HG03064 (cell line): Measurements from ENCODE around the gene RNU6-1.

Source experiments
- ATAC-seq: cut with Tn5 transposase; IDR thresholded peaks from one replicate; pipeline ENCODE4 v1.9.1; 2021; ENCODE audit warnings: low read depth; ENCODE audit not compliant: unreplicated experiment

Gene RNU6-1

GRCh38 chr15:67839929-67840748 lies at the start of gene RNU6-1:
Gene RNU6-1, minus strand, starts transcription at chr15:67840045.
- ATAC-seq, result peak; percentile 74

- ATAC-seq, result no peak
These were observed 47.9 kb upstream of the RNU6-1 start for GRCh38 chr15:67887776-67888175.

GRCh38 chr15:67885861-67886260 lies 46.0 kb upstream of the RNU6-1 start:
- no peak for ATAC-seq

- no peak for ATAC-seq
These were observed 45.3 kb upstream of the RNU6-1 start for GRCh38 chr15:67885175-67885523.

- no peak for ATAC-seq
These were observed 44.8 kb upstream of the RNU6-1 start for GRCh38 chr15:67884514-67885174.

GRCh38 chr15:67884009-67884408 lies 44.2 kb upstream of the RNU6-1 start:
- ATAC-seq, result no peak

GRCh38 chr15:67883234-67883773 lies 43.5 kb upstream of the RNU6-1 start:
- no peak for ATAC-seq

- ATAC-seq, result no peak
These were observed 42.8 kb upstream of the RNU6-1 start for GRCh38 chr15:67882487-67883233.

GRCh38 chr15:67880651-67881182 lies 40.9 kb upstream of the RNU6-1 start:
- no peak for ATAC-seq

- ATAC-seq, result no peak
These were observed 39.7 kb upstream of the RNU6-1 start for GRCh38 chr15:67879440-67880129.

- no peak for ATAC-seq
These were observed 38.9 kb upstream of the RNU6-1 start for GRCh38 chr15:67878712-67879206.

GRCh38 chr15:67873777-67874176 lies 33.9 kb upstream of the RNU6-1 start:
- no peak for ATAC-seq

- no peak for ATAC-seq
These were observed 31.1 kb upstream of the RNU6-1 start for GRCh38 chr15:67870868-67871408.

- ATAC-seq, result no peak
These were observed 29.9 kb upstream of the RNU6-1 start for GRCh38 chr15:67869701-67870100.

GRCh38 chr15:67865766-67866165 lies 25.9 kb upstream of the RNU6-1 start:
- ATAC-seq, result no peak

GRCh38 chr15:67865331-67865730 lies 25.5 kb upstream of the RNU6-1 start:
- ATAC-seq, result no peak

- peak; percentile 81 for ATAC-seq
These were observed 23.7 kb upstream of the RNU6-1 start for GRCh38 chr15:67863442-67863987.

GRCh38 chr15:67862750-67863441 lies 23.1 kb upstream of the RNU6-1 start:
- no peak for ATAC-seq

GRCh38 chr15:67861983-67862382 lies 22.1 kb upstream of the RNU6-1 start:
- ATAC-seq, result no peak
